ENCODE results near the gene KMT2B. TPM values are rescaled to one million over a fixed set of nuclear protein-coding genes. Genes with fewer than 3 reads are reported as not detected.

Gene KMT2B
- total and polyA plus RNA-seq, 12 donors, result 6.6 to 97.3 (median 22.6) TPM

GRCh38 chr19:35784503-35785338 is 66.9 kb downstream of the KMT2B start:
- Histone ChIP-seq H3K4me1 (replicated peaks in 1 of 2) (no peaks in the 10 kb centered on the region), H3K4me3 (no peak overlapping the region), H3K9me3 (replicated peaks in 1 of 3) (no peaks in the 10 kb centered on the region), H3K27ac (no peak overlapping the region), H3K27me3 (no peaks in the 10 kb centered on the region), H3K36me3 (replicated peaks in 1 of 2) (peaks cover 0 to 6% of the 10 kb centered on the region in 2 donors)
- intact Hi-C loops (cut with DNase I), result no loop called here
- no peak for DNase-seq
- 88 to 89% (median 88%) methylated on average over 13 to 45 of the region's 45 CpGs for WGBS, 4 donors
- no peak for TF ChIP-seq CTCF (IDR thresholded peaks at IDR 0.05)
- TF ChIP-seq POLR2A (IDR thresholded peaks at IDR 0.05), result no peak

GRCh38 chr19:35785339-35785627 is 67.5 kb downstream of the KMT2B start:
- no peak for DNase-seq
- TF ChIP-seq POLR2A (IDR thresholded peaks at IDR 0.05), result no peak
- TF ChIP-seq CTCF (IDR thresholded peaks at IDR 0.05), result no peak
- H3K4me1 ChIP-seq (replicated peaks in 1 of 2), result no peaks in the 10 kb centered on the region
- no peak overlapping the region for H3K4me3 ChIP-seq
- intact Hi-C loops (cut with DNase I), result no loop called here
- H3K9me3 ChIP-seq (replicated peaks in 1 of 3), result no peaks in the 10 kb centered on the region
- no peaks in the 10 kb centered on the region for H3K27me3 ChIP-seq
- no peak overlapping the region for H3K27ac ChIP-seq
- WGBS, 4 donors, result 90 to 95% (median 93%) methylated on average over 7 to 10 of the region's 10 CpGs
- H3K36me3 ChIP-seq (replicated peaks in 1 of 2), result peaks cover 0 to 2% of the 10 kb centered on the region in 2 donors

- H3K9me3 ChIP-seq (replicated peaks in 1 of 3), result no peaks in the 10 kb centered on the region
- no peaks in the 10 kb centered on the region for H3K27me3 ChIP-seq
- H3K4me3 ChIP-seq, result no peak overlapping the region
- WGBS, 4 donors, result 93 to 96% (median 94%) methylated on average over 19 to 31 of the region's 31 CpGs
- no peak overlapping the region for H3K27ac ChIP-seq
- DNase-seq, result no peak
- no peak for TF ChIP-seq CTCF (IDR thresholded peaks at IDR 0.05)
- TF ChIP-seq POLR2A (IDR thresholded peaks at IDR 0.05), result no peak
- no peaks in the 10 kb centered on the region for H3K36me3 ChIP-seq (replicated peaks in 1 of 2)
- intact Hi-C loops (cut with DNase I), result no loop called here
- H3K4me1 ChIP-seq (replicated peaks in 1 of 2), result no peaks in the 10 kb centered on the region
Measured at GRCh38 chr19:35786299-35787160, 68.7 kb downstream of the KMT2B start.

- no peaks in the 10 kb centered on the region for H3K4me1 ChIP-seq (replicated peaks in 1 of 2)
- 95 to 100% (median 98%) methylated on average over 4 to 15 of the region's 15 CpGs; no CpG with 5 or more reads in 1 of the 4 donors for WGBS, 4 donors
- H3K27me3 ChIP-seq, result no peaks in the 10 kb centered on the region
- DNase-seq, result no peak
- H3K27ac ChIP-seq, result no peak overlapping the region
- no peak overlapping the region for H3K4me3 ChIP-seq
- intact Hi-C loops (cut with DNase I), result no loop called here
- no peaks in the 10 kb centered on the region for H3K9me3 ChIP-seq (replicated peaks in 1 of 3)
- TF ChIP-seq CTCF (IDR thresholded peaks at IDR 0.05) (no peak), POLR2A (IDR thresholded peaks at IDR 0.05) (no peak)
- no peaks in the 10 kb centered on the region for H3K36me3 ChIP-seq (replicated peaks in 1 of 2)
Measured at GRCh38 chr19:35787227-35787799, 69.5 kb downstream of the KMT2B start.
